Measurements from ENCODE around the gene PEX11A.

The PEX11A gene

GRCh38 chr15:89649013-89649625, 41.4 kb downstream of the PEX11A start:
- ChIA-PET POLR2A (ENCODE audit: low non-redundant PET) (no interaction called here), CTCF (no interaction called here)
- DNase-seq (ENCODE audit: low spot score), result no peak
- no peak for TF ChIP-seq CTCF (conservative IDR thresholded peaks at IDR 0.05; ENCODE audit: low read depth)
- no peak overlapping the region for H3K27ac ChIP-seq

- CTCF ChIA-PET, result interaction anchor here (0.5 to 0.8 kb wide), 3 partner anchors 13 to 1203 kb away, joined by 4 to 6 read pairs (median 5); no protein-coding TSS in a partner anchor
- no peak for DNase-seq (ENCODE audit: low spot score)
- no peak for TF ChIP-seq CTCF (conservative IDR thresholded peaks at IDR 0.05; ENCODE audit: low read depth)
- no peak overlapping the region for H3K27ac ChIP-seq
- POLR2A ChIA-PET (ENCODE audit: low non-redundant PET), result no interaction called here
Measured at GRCh38 chr15:89648106-89649012, 42.2 kb downstream of the PEX11A start.

- no peak overlapping the region; the same call in 1 of the 2 replicates for H3K27ac ChIP-seq
- CTCF ChIA-PET, result interaction anchor here (0.5 to 1.3 kb wide), 11 partner anchors 10 to 1204 kb away, joined by 3 to 9 read pairs (median 4); no protein-coding TSS in a partner anchor
- POLR2A ChIA-PET (ENCODE audit: low non-redundant PET), result no interaction called here
- peak; percentile 97 for TF ChIP-seq CTCF (conservative IDR thresholded peaks at IDR 0.05; ENCODE audit: low read depth)
- DNase-seq (ENCODE audit: low spot score), result peak; percentile 79
Measured at GRCh38 chr15:89647191-89647851, 43.2 kb downstream of the PEX11A start.

- POLR2A ChIA-PET (ENCODE audit: low non-redundant PET), result no interaction called here
Measured at GRCh38 chr15:89646416-89647141, 44.0 kb downstream of the PEX11A start.

GRCh38 chr15:89645680-89646079, 44.9 kb downstream of the PEX11A start:
- H3K27ac ChIP-seq, result no peak overlapping the region
- no peak for DNase-seq (ENCODE audit: low spot score)
- ChIA-PET POLR2A (ENCODE audit: low non-redundant PET) (interaction anchor here (0.6 kb wide), 1 partner anchor 107 kb away, joined by 14 read pairs; no protein-coding TSS in a partner anchor), CTCF (interaction anchor here (0.5 to 1.5 kb wide), 4 partner anchors 17 to 191 kb away, joined by 3 to 4 read pairs (median 3); partner anchors contain the start of gene MESP1)
- no peak for TF ChIP-seq CTCF (conservative IDR thresholded peaks at IDR 0.05; ENCODE audit: low read depth)

More at GRCh38 chr15:89646416-89647141, 44.0 kb downstream of the PEX11A start:
- no peak for DNase-seq (ENCODE audit: low spot score)
- CTCF ChIA-PET, result interaction anchor here (0.5 to 1.5 kb wide), 7 partner anchors 16 to 441 kb away, joined by 3 to 9 read pairs (median 4); partner anchors contain the start of genes FANCI and MESP1
- no peak for TF ChIP-seq CTCF (conservative IDR thresholded peaks at IDR 0.05; ENCODE audit: low read depth)
- no peak overlapping the region; the same call in 1 of the 2 replicates for H3K27ac ChIP-seq
